Measurements from ENCODE around the gene HNF1A.

GRCh38 chr12:120984351-120984898 is 6.1 kb downstream of the HNF1A start:
- TF ChIP-seq CTCF (IDR thresholded peaks at IDR 0.05; ENCODE audit: extremely low read depth in 1 of 2, insufficient read depth in 1 of 2, low read depth in 1 of 2, low read length in 2 of 2): no peak
- no peak for TF ChIP-seq EZH2 (IDR thresholded peaks at IDR 0.05; ENCODE audit: borderline replicate concordance, low read depth, low read length, severe bottlenecking)
- TF ChIP-seq POLR2A (IDR thresholded peaks at IDR 0.05; ENCODE audit: low read depth, low read length): no peak
- no peak for TF ChIP-seq MAX (IDR thresholded peaks at IDR 0.05; ENCODE audit: insufficient read depth, insufficient read length)
- TF ChIP-seq JUN (IDR thresholded peaks at IDR 0.05; ENCODE audit: borderline replicate concordance, insufficient read depth, insufficient read length, low read depth): no peak
- TF ChIP-seq POLR2AphosphoS5 (IDR thresholded peaks at IDR 0.05; ENCODE audit: insufficient read depth, low read depth, low read length): no peak
- no peak for TF ChIP-seq FOS (IDR thresholded peaks at IDR 0.05; ENCODE audit: borderline replicate concordance, insufficient read depth, low read length)
- TF ChIP-seq MYC (IDR thresholded peaks at IDR 0.05; ENCODE audit: low read depth, low read length): no peak
- TF ChIP-seq GATA2 (IDR thresholded peaks at IDR 0.05; ENCODE audit: insufficient read depth, insufficient read length, low read depth, low read length): no peak

Measured in endothelial cell of umbilical vein (primary cell).